Astrocyte (in vitro differentiated cells and primary cell): ENCODE results near the gene HES6. TPM values are rescaled to one million over a fixed set of nuclear protein-coding genes. Genes with fewer than 3 reads are reported as not detected.

ENCODE experiments used
- DNase-seq: peaks from one replicate; pipeline ENCODE4 v3.0.0-alpha.2; 2010; ENCODE audit warnings: low read depth
- FAIRE-seq: peaks from 2 replicates; lab custom pipeline; 2011; peaks lifted over from hg19 to GRCh38; lab: Jason Lieb, UNC
- H2AFZ ChIP-seq: 2 replicates; pipeline ENCODE4 v1.6.0; 2012; ENCODE audit warnings: low read depth, low read length, inconsistent platforms
- H3K27ac ChIP-seq: 2 replicates; pipeline ENCODE4 v1.5.1; 2011; ENCODE audit warnings: low read depth, low read length, inconsistent platforms
- H3K27me3 ChIP-seq: 2 replicates; pipeline ENCODE4 v1.6.0; 2011; ENCODE audit warnings: low read length, inconsistent platforms; ENCODE audit not compliant: insufficient read depth
- H3K36me3 ChIP-seq: 2 replicates; pipeline ENCODE4 v1.5.1; 2011; ENCODE audit warnings: low read length, inconsistent platforms; ENCODE audit not compliant: insufficient read depth
- H3K4me1 ChIP-seq: 2 replicates; pipeline ENCODE4 v1.5.1; 2011; ENCODE audit warnings: low read length, inconsistent platforms; ENCODE audit not compliant: insufficient read depth
- H3K4me2 ChIP-seq: 2 replicates; pipeline ENCODE4 v1.6.0; 2012; ENCODE audit warnings: low read length, inconsistent platforms
- H3K4me3 ChIP-seq: 2 replicates; pipeline ENCODE4 v1.5.1; 2011; ENCODE audit warnings: low read depth, mild to moderate bottlenecking, low read length, inconsistent platforms; ENCODE audit not compliant: insufficient read depth
- H3K79me2 ChIP-seq: 2 replicates; pipeline ENCODE4 v1.6.0; 2012; ENCODE audit warnings: mild to moderate bottlenecking, low read length, inconsistent platforms; ENCODE audit not compliant: insufficient read depth
- H3K9ac ChIP-seq: 2 replicates; pipeline ENCODE4 v1.6.0; 2012; ENCODE audit warnings: mild to moderate bottlenecking, low read length, inconsistent platforms
- H3K9me3 ChIP-seq: 2 replicates; pipeline ENCODE4 v1.5.1; 2012; ENCODE audit warnings: low read depth, mild to moderate bottlenecking, low read length, inconsistent platforms; ENCODE audit not compliant: insufficient read depth
- H4K20me1 ChIP-seq: 2 replicates; pipeline ENCODE4 v1.6.0; 2012; ENCODE audit warnings: low read length, inconsistent platforms; ENCODE audit not compliant: insufficient read depth
- H3K27ac Mint-ChIP-seq: one replicate; pipeline ENCODE4 v1.8.0; 2021; ENCODE audit warnings: mild to moderate bottlenecking, mixed read lengths; ENCODE audit not compliant: unreplicated experiment
- H3K27me3 Mint-ChIP-seq: one replicate; pipeline ENCODE4 v1.8.0; 2021; ENCODE audit warnings: low read depth, mixed read lengths; ENCODE audit not compliant: unreplicated experiment
- H3K36me3 Mint-ChIP-seq: one replicate; pipeline ENCODE4 v1.8.0; 2021; ENCODE audit warnings: low read depth, mixed read lengths; ENCODE audit not compliant: unreplicated experiment
- H3K4me1 Mint-ChIP-seq: one replicate; pipeline ENCODE4 v1.8.0; 2021; ENCODE audit warnings: low read depth, mixed read lengths; ENCODE audit not compliant: unreplicated experiment
- H3K4me3 Mint-ChIP-seq: one replicate; pipeline ENCODE4 v1.8.0; 2021; ENCODE audit warnings: mild to moderate bottlenecking, moderate library complexity, mixed read lengths; ENCODE audit not compliant: unreplicated experiment
- H3K9me3 Mint-ChIP-seq: one replicate; pipeline ENCODE4 v1.8.0; 2021; ENCODE audit warnings: mild to moderate bottlenecking, mixed read lengths; ENCODE audit not compliant: unreplicated experiment
- CTCF ChIP-seq: IDR thresholded peaks from 2 replicates; pipeline ENCODE4 v1.5.1; 2011; ENCODE audit warnings: low read depth, mild to moderate bottlenecking, inconsistent platforms, low read length, moderate library complexity; ENCODE audit not compliant: insufficient read depth
- EZH2 ChIP-seq: IDR thresholded peaks from 2 replicates; pipeline ENCODE4 v1.6.1; 2012; ENCODE audit warnings: mild to moderate bottlenecking, low read length, inconsistent platforms; ENCODE audit not compliant: insufficient read depth
- total RNA-seq: library from RNA; stranded (reverse); gene quantifications from 2 replicates; pipeline ENCODE4 v1.2.1, GENCODE V29; 2021

The HES6 gene
- total RNA-seq, 1 donor from 2014 or later, result 3.0 TPM

- peaks cover 13% of the 10 kb centered on the region for H3K27me3 ChIP-seq
- no peak for FAIRE-seq
Observed at GRCh38 chr2:238237431-238238135, 2.3 kb downstream of the HES6 start.

GRCh38 chr2:238236571-238236970 lies 3.3 kb downstream of the HES6 start:
- no peak overlapping the region for H3K4me3 Mint-ChIP-seq
- no peaks in the 10 kb centered on the region for H4K20me1 ChIP-seq
- FAIRE-seq, result no peak

More at GRCh38 chr2:238237431-238238135, 2.3 kb downstream of the HES6 start:
- H3K4me2 ChIP-seq, result no peak overlapping the region
- no peaks in the 10 kb centered on the region for H3K36me3 ChIP-seq
- no peaks in the 10 kb centered on the region for H4K20me1 ChIP-seq
- no peaks in the 10 kb centered on the region for H3K4me1 ChIP-seq
- Mint-ChIP-seq H3K9me3 (peaks cover 4% of the 10 kb centered on the region), H3K36me3 (peaks cover 4% of the 10 kb centered on the region), H3K27ac (no peak overlapping the region), H3K4me1 (peaks cover 8% of the 10 kb centered on the region), H3K27me3 (peaks cover 39% of the 10 kb centered on the region), H3K4me3 (no peak overlapping the region)
- H3K4me3 ChIP-seq, result no peak overlapping the region
- H3K9me3 ChIP-seq, result peaks cover 5% of the 10 kb centered on the region
- no peak overlapping the region for H3K27ac ChIP-seq
- no peak overlapping the region for H2AFZ ChIP-seq
- DNase-seq, result no peak
- H3K9ac ChIP-seq, result no peak overlapping the region
- TF ChIP-seq EZH2, result no peak
- TF ChIP-seq CTCF, result no peak
- H3K79me2 ChIP-seq, result no peaks in the 10 kb centered on the region

More at GRCh38 chr2:238236571-238236970, 3.3 kb downstream of the HES6 start:
- peaks cover 4% of the 10 kb centered on the region for H3K36me3 Mint-ChIP-seq
- H3K9me3 ChIP-seq, result peaks cover 5% of the 10 kb centered on the region
- no peak overlapping the region for H2AFZ ChIP-seq
- peaks cover 8% of the 10 kb centered on the region for H3K9me3 Mint-ChIP-seq
- H3K27ac ChIP-seq, result no peak overlapping the region
- no peak overlapping the region for H3K27ac Mint-ChIP-seq
- no peak overlapping the region for H3K4me2 ChIP-seq
- H3K27me3 Mint-ChIP-seq, result peaks cover 37% of the 10 kb centered on the region
- no peaks in the 10 kb centered on the region for H3K36me3 ChIP-seq
- no peak overlapping the region for H3K9ac ChIP-seq
- no peak for DNase-seq
- H3K4me1 ChIP-seq, result peaks cover 2% of the 10 kb centered on the region
- H3K4me1 Mint-ChIP-seq, result peaks cover 8% of the 10 kb centered on the region
- H3K27me3 ChIP-seq, result peaks cover 13% of the 10 kb centered on the region
- TF ChIP-seq EZH2 (no peak), CTCF (no peak)
- H3K79me2 ChIP-seq, result no peaks in the 10 kb centered on the region
- no peak overlapping the region for H3K4me3 ChIP-seq
